ENCODE measurements around the gene ARID1B.

DNA sequence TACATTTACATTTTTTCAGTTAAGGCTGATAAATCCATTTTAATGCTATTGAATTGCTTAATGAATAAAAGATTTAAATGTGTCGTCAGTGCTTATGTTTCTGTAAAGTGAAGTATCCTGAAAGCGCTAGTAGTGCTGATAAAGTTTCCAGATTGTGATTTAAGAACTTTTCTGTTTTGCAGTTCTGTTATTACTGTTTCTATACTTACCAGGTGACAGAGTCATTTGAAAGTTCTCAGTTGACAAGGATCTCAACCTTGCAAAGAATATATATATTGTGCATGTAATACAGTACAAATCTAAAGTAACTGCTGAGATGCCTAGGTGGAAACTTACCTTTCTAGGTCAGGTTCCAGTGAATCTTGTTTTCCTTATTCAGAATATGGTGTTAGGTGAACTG, 201.8 kb downstream of the ARID1B start:
- TF ChIP-seq, protein P1, sequence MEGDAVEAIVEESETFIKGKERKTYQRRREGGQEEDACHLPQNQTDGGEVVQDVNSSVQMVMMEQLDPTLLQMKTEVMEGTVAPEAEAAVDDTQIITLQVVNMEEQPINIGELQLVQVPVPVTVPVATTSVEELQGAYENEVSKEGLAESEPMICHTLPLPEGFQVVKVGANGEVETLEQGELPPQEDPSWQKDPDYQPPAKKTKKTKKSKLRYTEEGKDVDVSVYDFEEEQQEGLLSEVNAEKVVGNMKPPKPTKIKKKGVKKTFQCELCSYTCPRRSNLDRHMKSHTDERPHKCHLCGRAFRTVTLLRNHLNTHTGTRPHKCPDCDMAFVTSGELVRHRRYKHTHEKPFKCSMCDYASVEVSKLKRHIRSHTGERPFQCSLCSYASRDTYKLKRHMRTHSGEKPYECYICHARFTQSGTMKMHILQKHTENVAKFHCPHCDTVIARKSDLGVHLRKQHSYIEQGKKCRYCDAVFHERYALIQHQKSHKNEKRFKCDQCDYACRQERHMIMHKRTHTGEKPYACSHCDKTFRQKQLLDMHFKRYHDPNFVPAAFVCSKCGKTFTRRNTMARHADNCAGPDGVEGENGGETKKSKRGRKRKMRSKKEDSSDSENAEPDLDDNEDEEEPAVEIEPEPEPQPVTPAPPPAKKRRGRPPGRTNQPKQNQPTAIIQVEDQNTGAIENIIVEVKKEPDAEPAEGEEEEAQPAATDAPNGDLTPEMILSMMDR (IDR thresholded peaks at IDR 0.05 in 8 of 11, conservative IDR thresholded peaks at IDR 0.05 in 3 of 11), result no peak
- no peak for TF ChIP-seq POLR2A (IDR thresholded peaks at IDR 0.05)
